ENCODE data around the gene PREPL. TPM values are rescaled to one million over a fixed set of nuclear protein-coding genes. Genes with fewer than 3 reads are reported as not detected.

PREPL gene
- total RNA-seq, 1 donor, result 44.9 TPM

GRCh38 chr2:44377486-44377885 is 16.2 kb upstream of the PREPL start:
- Histone ChIP-seq H3K4me1 (ENCODE audit: insufficient read depth, low read length) (no peaks in the 10 kb centered on the region), H4K20me1 (ENCODE audit: insufficient read depth, low read length) (no peaks in the 10 kb centered on the region), H3K27me3 (ENCODE audit: insufficient read depth, low read length) (no peaks in the 10 kb centered on the region), H3K79me2 (ENCODE audit: insufficient read depth, low read length) (no peaks in the 10 kb centered on the region), H3K4me3 (ENCODE audit: insufficient read depth, low read length) (no peak overlapping the region), H3K27ac (ENCODE audit: low read depth, low read length) (no peak overlapping the region), H3K4me2 (ENCODE audit: insufficient read depth, low read length) (no peak overlapping the region), H3K9me3 (ENCODE audit: low read depth, low read length) (no peaks in the 10 kb centered on the region), H2AFZ (ENCODE audit: low read length) (no peak overlapping the region), H3K36me3 (ENCODE audit: insufficient read depth, low read length) (no peaks in the 10 kb centered on the region)
- DNase-seq (ENCODE audit: insufficient read length, low spot score, missing footprints), result no peak
- TF ChIP-seq, protein P1, sequence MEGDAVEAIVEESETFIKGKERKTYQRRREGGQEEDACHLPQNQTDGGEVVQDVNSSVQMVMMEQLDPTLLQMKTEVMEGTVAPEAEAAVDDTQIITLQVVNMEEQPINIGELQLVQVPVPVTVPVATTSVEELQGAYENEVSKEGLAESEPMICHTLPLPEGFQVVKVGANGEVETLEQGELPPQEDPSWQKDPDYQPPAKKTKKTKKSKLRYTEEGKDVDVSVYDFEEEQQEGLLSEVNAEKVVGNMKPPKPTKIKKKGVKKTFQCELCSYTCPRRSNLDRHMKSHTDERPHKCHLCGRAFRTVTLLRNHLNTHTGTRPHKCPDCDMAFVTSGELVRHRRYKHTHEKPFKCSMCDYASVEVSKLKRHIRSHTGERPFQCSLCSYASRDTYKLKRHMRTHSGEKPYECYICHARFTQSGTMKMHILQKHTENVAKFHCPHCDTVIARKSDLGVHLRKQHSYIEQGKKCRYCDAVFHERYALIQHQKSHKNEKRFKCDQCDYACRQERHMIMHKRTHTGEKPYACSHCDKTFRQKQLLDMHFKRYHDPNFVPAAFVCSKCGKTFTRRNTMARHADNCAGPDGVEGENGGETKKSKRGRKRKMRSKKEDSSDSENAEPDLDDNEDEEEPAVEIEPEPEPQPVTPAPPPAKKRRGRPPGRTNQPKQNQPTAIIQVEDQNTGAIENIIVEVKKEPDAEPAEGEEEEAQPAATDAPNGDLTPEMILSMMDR (IDR thresholded peaks at IDR 0.05; ENCODE audit: extremely low read depth, low read depth, low read length), result no peak

- Histone ChIP-seq H3K79me2 (ENCODE audit: insufficient read depth, low read length) (peaks cover 7% of the 10 kb centered on the region), H3K27ac (ENCODE audit: low read depth, low read length) (no peak overlapping the region), H4K20me1 (ENCODE audit: insufficient read depth, low read length) (peaks cover 7% of the 10 kb centered on the region), H2AFZ (ENCODE audit: low read length) (no peak overlapping the region), H3K27me3 (ENCODE audit: insufficient read depth, low read length) (no peaks in the 10 kb centered on the region), H3K4me2 (ENCODE audit: insufficient read depth, low read length) (no peak overlapping the region), H3K4me1 (ENCODE audit: insufficient read depth, low read length) (no peaks in the 10 kb centered on the region), H3K36me3 (ENCODE audit: insufficient read depth, low read length) (no peaks in the 10 kb centered on the region), H3K9me3 (ENCODE audit: low read depth, low read length) (no peaks in the 10 kb centered on the region), H3K4me3 (ENCODE audit: insufficient read depth, low read length) (no peak overlapping the region)
- TF ChIP-seq, protein P1 (IDR thresholded peaks at IDR 0.05; ENCODE audit: extremely low read depth, low read depth, low read length), result no peak
- no peak for DNase-seq (ENCODE audit: insufficient read length, low spot score, missing footprints)
These were observed 11.0 kb upstream of the PREPL start for GRCh38 chr2:44372246-44372645.

DNA sequence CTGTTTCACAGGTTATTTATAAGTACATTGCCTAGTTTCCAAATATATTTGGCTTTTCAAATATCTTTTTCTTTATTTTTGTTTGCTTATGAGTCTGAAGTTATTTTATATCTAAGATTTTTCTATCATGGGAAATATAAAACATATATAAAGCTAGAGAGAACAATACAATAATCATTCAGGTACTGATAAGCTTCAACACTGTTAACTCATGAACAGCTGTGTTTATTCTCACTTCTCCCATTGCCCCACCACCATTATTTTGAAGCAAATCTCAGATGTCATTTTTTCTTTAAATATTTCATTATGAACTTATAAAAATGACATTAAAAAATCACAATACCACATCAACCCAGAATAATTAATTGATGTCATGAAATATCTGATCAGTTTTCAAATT is 10.2 kb upstream of the PREPL start:
- TF ChIP-seq, protein P1 (IDR thresholded peaks at IDR 0.05; ENCODE audit: extremely low read depth, low read depth, low read length), result no peak
- H3K36me3 ChIP-seq (ENCODE audit: insufficient read depth, low read length), result no peaks in the 10 kb centered on the region

DNA sequence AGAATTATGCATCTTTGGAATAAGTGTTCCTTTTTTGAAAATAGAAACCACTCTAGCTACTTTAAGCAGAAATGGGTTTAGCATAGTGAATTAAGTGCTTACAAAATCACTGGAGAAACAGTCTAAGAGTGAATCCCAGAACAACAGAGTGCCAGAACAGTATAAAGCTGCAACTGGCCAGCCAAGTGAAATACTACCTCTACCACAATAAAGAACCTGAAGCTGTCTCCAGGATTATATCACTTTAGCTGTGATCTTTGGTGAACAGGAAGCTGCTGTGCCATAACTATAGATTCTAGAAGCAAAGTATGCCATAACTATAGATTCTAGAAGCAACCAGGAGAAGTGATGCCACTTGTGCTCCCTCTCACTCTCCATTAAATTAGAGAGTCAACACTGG is 8.1 kb upstream of the PREPL start:
- Histone ChIP-seq H3K36me3 (ENCODE audit: insufficient read depth, low read length) (no peaks in the 10 kb centered on the region), H3K4me2 (ENCODE audit: insufficient read depth, low read length) (no peak overlapping the region), H3K4me3 (ENCODE audit: insufficient read depth, low read length) (no peak overlapping the region), H4K20me1 (ENCODE audit: insufficient read depth, low read length) (peaks cover 7% of the 10 kb centered on the region), H3K27me3 (ENCODE audit: insufficient read depth, low read length) (no peaks in the 10 kb centered on the region), H3K79me2 (ENCODE audit: insufficient read depth, low read length) (peaks cover 25% of the 10 kb centered on the region), H3K9me3 (ENCODE audit: low read depth, low read length) (no peaks in the 10 kb centered on the region), H3K4me1 (ENCODE audit: insufficient read depth, low read length) (no peaks in the 10 kb centered on the region), H2AFZ (ENCODE audit: low read length) (no peak overlapping the region), H3K27ac (ENCODE audit: low read depth, low read length) (no peak overlapping the region)
- TF ChIP-seq, protein P1 (IDR thresholded peaks at IDR 0.05; ENCODE audit: extremely low read depth, low read depth, low read length), result no peak
- no peak for DNase-seq (ENCODE audit: insufficient read length, low spot score, missing footprints)

More for the DNA sequence above, 10.2 kb upstream of the PREPL start:
- Histone ChIP-seq H3K79me2 (ENCODE audit: insufficient read depth, low read length) (peaks cover 7% of the 10 kb centered on the region), H2AFZ (ENCODE audit: low read length) (no peak overlapping the region), H4K20me1 (ENCODE audit: insufficient read depth, low read length) (peaks cover 7% of the 10 kb centered on the region), H3K4me2 (ENCODE audit: insufficient read depth, low read length) (no peak overlapping the region), H3K4me1 (ENCODE audit: insufficient read depth, low read length) (no peaks in the 10 kb centered on the region), H3K9me3 (ENCODE audit: low read depth, low read length) (no peaks in the 10 kb centered on the region), H3K27ac (ENCODE audit: low read depth, low read length) (no peak overlapping the region), H3K4me3 (ENCODE audit: insufficient read depth, low read length) (no peak overlapping the region), H3K27me3 (ENCODE audit: insufficient read depth, low read length) (no peaks in the 10 kb centered on the region)
- DNase-seq (ENCODE audit: insufficient read length, low spot score, missing footprints), result no peak

Data from osteoblast (primary cell).